Endothelial cell of umbilical vein (primary cell): ENCODE data around the gene NUB1.

Experiments used
- CTCF ChIP-seq, 2 donors: IDR thresholded peaks; 1 replicate in 1 of 2; 2 replicates in 1 of 2; pipeline ENCODE4 v1.5.1; 2011; ENCODE audit warnings: low read length in 2 of 2, mild to moderate bottlenecking in 2 of 2, moderate library complexity in 2 of 2, control low read depth in 1 of 2, inconsistent platforms in 1 of 2, low read depth in 1 of 2; ENCODE audit not compliant: insufficient read depth in 1 of 2; ENCODE audit errors: extremely low read depth in 1 of 2
- EZH2 ChIP-seq: IDR thresholded peaks from 2 replicates; pipeline ENCODE4 v1.6.1; 2012; ENCODE audit warnings: borderline replicate concordance, low read depth, mild to moderate bottlenecking, moderate library complexity, low read length, inconsistent platforms; ENCODE audit not compliant: severe bottlenecking
- FOS ChIP-seq: IDR thresholded peaks from 2 replicates; pipeline ENCODE4 v1.6.1; 2011; ENCODE audit warnings: mild to moderate bottlenecking, low read length, moderate library complexity, borderline replicate concordance; ENCODE audit not compliant: insufficient read depth
- JUN ChIP-seq: IDR thresholded peaks from 2 replicates; pipeline ENCODE4 v1.6.1; 2011; ENCODE audit warnings: borderline replicate concordance, low read depth; ENCODE audit not compliant: insufficient read length, insufficient read depth
- POLR2A ChIP-seq: IDR thresholded peaks from 2 replicates; pipeline ENCODE4 v1.6.1; 2012; ENCODE audit warnings: low read depth, mild to moderate bottlenecking, control low read depth, low read length
- POLR2AphosphoS5 ChIP-seq: IDR thresholded peaks from 2 replicates; pipeline ENCODE4 v1.6.1; 2012; ENCODE audit warnings: low read depth, mild to moderate bottlenecking, control low read depth, low read length, moderate library complexity; ENCODE audit not compliant: insufficient read depth
- TF ChIP-seq, protein P1 (sequence below): IDR thresholded peaks from 2 replicates; pipeline ENCODE4 v1.6.1; 2011; ENCODE audit not compliant: insufficient read depth, insufficient read length

GRCh38 chr7:151367284-151367683 lies 25.7 kb downstream of the NUB1 start:
- TF ChIP-seq CTCF (IDR thresholded peaks at IDR 0.05; ENCODE audit: extremely low read depth in 1 of 2, insufficient read depth in 1 of 2, low read depth in 1 of 2, low read length in 2 of 2): no peak
- no peak for TF ChIP-seq POLR2A
- TF ChIP-seq POLR2AphosphoS5: no peak
- no peak for TF ChIP-seq EZH2
- TF ChIP-seq JUN: no peak
- TF ChIP-seq, protein P1, sequence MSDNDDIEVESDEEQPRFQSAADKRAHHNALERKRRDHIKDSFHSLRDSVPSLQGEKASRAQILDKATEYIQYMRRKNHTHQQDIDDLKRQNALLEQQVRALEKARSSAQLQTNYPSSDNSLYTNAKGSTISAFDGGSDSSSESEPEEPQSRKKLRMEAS: no peak
- no peak for TF ChIP-seq FOS
